NCI-H2029 (cell line): Measurements from ENCODE around the gene FCSK.

Experiments
- DNase-seq: peaks from one replicate; lab custom pipeline; 2025; lab: John Stamatoyannopoulos, UW

The FCSK gene

DNA sequence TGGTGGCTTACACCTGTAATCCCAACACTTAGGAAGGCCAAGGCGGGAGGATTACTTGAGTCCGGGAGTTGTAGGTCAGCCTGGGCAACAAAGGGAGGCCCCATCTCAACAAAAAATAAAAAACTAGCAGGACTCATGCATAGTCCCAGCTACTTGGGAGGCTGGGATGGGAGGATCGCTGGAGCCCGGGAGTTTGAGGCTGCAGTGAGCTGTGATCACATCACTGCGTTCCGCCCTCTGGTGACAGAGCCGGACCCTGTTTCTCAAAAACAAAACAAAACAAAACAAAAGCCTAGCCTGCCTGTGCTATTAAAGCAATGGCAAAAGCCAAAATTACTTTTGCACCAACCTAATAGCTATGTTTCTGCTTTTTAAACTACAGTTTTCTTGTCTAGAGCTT is 1.5 kb downstream of the FCSK start:
- no peak for DNase-seq

DNA sequence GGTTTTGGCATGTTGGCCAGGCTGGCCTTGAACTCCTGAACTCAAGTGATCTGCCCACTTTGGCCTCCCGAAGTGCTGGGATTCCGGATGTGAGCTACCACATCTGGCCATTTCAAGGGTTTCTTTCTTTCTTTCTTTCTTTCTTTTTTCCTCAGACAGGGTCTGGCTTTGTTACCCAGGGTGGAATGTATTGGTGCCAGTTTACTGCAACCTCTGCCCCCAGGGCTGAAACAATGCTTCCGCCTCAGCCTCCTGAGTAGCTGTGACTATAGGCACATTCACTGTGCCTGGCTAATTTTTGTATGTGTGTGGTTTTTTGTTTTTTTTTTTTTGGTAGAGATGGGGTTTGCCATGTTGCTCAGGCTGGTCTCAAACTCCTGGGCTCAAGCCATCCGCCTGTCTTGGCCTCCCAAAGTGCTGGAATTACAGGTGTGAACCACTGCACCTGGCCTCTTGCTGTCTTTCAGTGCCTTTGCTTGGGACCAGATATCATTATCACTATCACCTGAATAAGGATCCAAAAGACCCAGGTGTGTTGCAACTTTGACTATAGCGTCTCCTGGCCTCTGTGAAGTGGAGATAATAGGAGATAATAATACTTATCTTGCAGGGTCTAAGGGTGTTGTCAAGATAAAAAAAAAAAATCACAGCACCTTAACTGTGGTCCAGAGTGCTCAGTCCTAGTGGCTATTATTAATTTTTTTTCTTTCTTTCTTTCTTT is 3.2 kb downstream of the FCSK start:
- DNase-seq: no peak

DNA sequence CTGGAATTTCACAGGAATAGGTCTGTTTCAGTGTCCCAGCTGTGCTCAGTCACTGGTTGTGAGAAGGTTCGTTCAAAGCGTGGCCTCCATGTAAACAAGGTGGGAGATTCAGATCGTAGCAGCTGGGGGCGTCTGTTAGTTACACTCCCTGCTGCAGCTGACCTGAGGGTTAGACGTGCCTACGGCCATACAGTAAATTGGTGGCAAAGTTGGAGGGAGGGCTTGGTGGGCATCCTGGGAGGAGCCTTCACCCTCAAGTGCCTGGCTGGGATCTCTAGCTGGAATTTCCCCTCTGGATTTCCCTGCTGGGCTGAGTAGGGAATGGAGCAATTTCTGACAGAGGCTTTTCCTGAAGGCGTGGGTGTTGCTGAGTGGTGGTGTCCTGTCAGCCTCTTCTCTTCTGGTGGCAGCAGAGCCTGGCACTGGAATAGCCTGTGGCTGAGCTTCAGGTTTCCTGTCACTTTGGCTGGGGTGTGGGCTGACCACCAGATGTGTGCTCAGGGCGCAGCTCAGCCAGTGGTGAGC is 6.4 kb downstream of the FCSK start:
- DNase-seq: no peak

DNA sequence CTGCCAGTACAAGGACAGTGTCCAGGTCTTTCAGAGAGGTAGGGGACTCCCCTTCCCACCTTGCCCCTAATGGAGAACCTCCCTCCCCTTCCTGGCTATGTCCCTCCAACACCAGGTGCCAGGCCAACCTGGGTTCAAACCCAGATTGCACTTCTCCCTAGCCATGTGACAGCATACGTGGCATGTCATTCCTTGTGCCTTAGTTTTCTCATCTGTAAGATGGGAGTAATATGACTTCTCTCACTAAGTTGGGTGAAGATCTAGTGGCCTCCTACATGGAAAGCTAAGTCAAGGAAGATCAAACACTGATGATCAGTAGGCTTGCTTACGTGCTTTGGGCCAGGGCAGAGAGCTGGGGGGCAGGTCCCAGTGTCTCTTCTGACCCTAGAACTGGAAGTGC is 8.8 kb downstream of the FCSK start:
- no peak for DNase-seq

DNA sequence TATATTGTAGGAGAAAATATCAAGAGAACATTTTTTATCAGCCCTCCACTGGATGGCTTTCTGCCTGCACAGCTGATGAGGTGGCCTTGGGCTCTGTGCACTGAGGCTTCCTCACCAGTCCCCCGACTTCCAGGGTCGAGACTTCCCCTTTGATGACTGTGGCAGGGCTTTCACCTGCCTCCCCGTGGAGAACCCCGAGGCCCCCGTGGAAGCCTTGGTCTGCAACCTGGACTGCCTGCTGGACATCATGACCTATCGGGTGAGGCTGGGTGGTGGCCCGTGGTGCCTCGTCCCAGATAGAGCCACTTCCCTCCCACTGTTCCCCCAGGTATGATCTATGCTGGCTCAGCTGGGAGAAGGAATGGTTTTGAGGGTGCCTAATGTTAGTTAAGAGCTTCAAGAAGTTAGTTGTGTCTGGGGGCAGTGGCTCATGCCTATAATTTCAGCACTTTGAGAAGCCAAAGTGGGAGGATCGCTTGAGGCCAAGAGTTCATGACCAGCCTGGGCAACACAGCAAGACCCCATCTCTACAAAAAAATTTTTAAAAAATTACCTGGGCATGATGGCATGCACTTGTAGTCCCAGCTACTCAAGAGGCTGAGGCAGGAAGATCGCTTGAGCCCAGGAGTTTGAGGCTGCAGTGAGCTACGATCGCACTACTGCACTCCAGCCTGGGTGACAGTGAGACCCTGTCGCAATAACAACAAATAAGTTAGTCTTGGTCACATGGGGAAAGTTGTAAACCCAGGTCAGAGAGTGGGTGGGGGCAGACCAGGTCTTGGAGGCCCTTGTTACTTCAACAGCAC is 11.8 kb downstream of the FCSK start:
- DNase-seq: no peak

DNA sequence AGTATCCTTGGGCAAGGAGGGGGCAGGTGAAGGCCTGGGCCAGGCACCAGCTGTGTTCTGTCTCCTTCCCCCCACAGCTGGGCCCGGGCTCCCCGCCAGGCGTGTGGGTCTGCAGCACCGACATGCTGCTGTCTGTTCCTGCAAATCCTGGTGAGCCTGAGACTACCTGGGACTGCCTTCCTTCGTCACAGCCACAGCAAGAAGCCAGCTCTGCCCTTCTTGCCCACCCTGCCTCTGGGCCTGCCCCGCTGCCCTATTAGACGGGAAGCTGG is 12.3 kb downstream of the FCSK start:
- no peak for DNase-seq

DNA sequence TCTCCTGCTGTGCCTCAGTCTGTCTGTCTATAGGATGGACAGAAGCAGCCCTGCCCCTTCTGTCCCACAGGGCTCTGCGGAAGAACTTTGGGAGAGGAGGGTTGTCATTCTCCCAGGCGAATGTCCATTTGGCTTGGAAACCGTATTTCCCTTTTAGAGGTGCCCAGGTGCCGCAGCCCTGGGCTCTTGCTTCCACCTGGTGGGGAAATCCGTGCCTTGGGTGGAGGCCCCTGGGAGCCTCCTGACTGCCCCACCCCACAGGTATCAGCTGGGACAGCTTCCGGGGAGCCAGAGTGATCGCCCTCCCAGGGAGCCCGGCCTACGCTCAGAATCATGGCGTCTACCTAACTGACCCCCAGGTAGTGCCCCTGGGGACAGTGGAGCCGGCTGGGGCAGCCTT is 12.7 kb downstream of the FCSK start:
- no peak for DNase-seq

DNA sequence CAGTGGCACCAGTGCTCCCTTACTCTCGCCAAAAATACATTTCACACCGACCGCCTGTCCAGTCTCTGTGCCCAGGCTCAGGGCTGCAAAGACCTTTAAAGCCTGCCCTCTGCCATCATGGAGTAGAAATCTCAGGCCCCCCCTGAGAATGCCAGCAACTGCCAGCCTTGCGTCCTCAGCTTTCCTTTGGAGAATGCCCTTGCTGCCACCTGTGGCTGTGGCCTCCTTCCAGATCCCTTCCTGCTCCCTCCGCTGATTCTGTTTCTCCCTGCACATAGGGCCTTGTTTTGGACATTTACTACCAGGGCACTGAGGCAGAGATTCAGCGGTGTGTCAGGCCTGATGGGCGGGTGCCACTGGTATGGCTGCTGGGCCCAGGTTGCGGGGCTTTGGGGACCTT is 13.2 kb downstream of the FCSK start:
- no peak for DNase-seq

DNA sequence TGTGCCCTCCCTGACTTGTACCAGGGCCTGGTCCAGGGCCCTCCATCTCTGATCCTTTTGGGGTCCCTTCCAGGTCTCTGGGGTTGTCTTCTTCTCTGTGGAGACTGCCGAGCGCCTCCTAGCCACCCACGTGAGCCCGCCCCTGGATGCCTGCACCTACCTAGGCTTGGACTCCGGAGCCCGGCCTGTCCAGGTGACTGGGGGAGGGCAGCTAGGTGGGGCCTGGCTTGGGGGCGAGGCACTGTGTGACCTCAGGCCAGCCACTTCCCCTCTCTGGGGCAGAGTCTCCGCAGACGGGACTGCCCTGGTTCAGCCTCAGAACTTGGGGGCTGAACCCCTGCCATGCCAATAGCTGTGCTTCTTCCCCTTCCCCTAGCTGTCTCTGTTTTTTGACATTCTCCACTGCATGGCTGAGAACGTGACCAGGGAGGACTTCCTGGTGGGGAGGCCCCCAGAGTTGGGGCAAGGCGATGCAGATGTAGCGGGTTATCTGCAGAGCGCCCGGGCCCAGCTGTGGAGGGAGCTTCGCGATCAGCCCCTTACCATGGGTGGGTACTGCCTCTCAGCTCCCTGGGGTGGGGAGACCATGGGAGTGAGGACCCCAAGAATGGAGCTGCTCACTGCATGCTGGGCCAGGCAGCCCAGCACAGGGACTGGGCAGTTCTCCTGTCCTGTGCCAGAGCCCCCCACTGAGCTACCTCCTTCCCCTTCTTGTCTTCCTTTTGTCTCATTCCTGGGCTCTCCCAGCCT is 14.6 kb downstream of the FCSK start:
- no peak for DNase-seq

DNA sequence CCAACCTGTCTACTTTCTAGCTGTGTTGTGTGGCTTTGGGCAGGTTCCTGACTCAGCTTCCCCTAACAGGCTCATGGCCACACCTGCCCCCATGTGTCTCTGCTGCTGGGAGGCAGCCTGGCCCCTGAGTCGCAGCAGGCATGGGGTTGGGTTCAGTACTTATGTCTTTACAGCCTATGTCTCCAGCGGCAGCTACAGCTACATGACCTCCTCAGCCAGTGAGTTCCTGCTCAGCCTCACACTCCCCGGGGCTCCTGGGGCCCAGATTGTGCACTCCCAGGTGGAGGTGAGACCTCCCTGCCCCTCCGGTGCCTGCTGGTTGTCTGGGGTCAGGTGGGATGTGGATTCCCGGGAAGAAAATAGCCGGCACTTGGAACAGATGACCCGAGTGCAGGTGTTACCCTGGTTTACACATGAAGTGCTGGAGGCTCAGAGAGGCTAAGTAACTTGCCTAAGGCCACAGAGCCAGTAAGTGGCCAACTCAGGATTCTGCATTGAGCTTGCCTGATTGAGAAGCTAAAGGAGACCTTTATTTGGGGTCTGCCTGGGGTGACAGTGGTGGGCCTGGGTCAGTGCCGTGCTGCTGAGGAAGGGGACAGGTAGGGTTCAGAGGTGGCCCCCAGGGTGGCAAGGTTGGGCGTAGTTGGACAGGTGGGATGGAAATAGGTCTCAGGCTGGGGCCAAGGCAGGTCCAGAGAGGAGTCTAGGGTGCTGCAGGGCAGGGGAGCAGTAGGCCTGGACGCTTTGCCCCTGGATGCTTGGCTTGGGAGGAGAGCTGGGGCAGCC is 15.9 kb downstream of the FCSK start:
- DNase-seq: no peak

DNA sequence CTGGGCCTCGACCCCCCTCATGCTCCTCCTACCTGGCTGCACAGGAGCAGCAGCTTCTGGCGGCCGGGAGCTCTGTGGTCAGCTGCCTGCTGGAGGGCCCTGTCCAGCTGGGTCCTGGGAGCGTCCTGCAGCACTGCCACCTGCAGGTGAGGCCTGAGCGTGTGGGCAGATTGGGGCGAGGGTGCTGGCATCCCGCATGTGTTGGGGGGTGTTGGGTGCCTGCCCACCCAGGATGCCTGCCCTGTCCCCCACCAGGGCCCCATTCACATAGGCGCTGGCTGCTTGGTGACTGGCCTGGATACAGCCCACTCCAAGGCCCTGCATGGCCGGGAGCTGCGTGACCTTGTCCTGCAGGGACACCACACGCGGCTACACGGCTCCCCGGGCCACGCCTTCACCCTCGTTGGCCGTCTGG is 16.5 kb downstream of the FCSK start:
- DNase-seq: no peak

DNA sequence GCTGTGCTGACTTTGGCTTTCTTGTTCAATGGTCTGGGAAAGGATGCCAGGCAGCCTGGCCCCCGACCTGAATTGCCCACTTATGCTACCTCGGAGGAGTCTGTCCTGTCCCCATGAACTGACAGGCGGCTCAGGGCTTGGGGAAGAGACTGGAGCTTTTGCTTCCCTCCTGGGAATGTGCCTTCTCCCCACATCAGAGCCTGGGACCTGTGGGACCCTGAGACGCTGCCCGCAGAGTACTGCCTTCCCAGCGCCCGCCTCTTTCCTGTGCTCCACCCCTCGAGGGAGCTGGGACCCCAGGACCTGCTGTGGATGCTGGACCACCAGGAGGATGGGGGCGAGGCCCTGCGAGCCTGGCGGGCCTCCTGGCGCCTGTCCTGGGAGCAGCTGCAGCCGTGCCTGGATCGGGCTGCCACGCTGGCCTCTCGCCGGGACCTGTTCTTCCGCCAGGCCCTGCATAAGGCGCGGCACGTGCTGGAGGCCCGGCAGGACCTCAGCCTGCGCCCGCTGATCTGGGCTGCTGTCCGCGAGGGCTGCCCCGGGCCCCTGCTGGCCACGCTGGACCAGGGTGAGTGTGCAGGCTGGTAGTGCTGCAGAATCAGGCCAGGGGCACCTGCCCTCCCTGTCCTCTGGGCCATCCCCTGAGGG is 18.5 kb downstream of the FCSK start:
- DNase-seq: no peak

DNA sequence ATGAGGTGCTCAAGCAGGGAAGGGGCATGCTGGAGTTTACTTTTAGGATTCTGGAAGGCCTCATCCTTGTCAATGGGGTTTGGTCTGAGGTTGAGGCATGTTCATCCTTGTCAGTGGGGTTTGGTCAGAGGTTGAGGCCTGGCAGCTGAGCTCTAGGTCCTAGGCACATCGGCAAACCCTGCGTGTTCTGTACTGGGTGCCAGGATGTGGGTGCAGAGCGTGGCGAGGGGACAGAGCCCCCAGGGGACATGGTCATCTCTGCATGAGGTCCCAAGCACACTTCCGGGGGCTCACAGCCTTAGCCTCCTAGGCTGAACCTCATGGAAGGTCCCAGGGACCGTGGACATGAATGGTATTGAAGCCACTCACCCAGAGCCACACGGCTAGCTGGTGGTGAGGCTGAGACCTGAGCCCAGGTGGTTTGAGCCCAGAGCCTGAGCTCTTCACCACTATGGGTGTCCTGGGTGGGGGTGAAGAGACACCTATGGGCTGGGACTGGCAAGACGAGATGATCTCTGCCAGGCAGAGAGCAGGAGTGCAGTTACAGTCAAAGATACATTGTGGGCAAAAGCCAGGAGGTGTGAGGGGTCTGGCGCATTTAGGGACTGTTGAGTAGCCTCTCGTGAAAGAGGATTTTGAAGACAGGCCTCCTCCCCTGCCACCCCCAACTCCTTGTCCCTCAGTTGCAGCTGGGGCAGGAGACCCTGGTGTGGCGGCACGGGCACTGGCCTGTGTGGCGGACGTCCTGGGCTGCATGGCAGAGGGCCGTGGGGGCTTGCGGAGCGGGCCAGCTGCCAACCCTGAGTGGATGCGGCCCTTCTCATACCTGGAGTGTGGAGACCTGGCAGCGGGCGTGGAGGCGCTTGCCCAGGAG is 19.3 kb downstream of the FCSK start:
- DNase-seq: no peak

DNA sequence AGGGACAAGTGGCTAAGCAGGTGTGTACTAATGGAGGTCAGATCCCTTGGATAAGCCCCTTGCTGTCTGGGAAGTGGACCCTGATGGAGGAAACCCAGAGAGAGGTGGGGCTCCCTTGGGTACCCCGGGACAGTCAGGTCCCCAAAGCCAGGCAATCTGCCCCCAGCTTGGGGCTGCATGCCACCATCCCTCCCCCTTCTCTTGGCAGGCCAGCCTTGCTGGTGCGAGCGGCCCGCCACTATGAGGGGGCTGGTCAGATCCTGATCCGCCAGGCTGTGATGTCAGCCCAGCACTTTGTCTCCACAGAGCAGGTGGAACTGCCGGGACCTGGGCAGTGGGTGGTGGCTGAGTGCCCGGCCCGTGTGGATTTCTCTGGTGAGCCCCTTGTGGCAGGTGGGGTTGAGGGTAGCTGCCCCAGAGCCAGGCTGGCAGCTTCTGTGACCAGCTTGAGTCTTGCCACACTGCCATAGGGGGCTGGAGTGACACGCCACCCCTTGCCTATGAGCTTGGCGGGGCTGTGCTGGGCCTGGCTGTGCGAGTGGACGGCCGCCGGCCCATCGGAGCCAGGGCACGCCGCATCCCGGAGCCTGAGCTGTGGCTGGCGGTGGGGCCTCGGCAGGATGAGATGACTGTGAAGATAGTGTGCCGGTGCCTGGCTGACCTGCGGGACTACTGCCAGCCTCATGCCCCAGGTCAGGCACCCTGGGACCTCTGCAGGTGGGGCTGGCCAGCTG is 20.1 kb downstream of the FCSK start:
- no peak for DNase-seq

DNA sequence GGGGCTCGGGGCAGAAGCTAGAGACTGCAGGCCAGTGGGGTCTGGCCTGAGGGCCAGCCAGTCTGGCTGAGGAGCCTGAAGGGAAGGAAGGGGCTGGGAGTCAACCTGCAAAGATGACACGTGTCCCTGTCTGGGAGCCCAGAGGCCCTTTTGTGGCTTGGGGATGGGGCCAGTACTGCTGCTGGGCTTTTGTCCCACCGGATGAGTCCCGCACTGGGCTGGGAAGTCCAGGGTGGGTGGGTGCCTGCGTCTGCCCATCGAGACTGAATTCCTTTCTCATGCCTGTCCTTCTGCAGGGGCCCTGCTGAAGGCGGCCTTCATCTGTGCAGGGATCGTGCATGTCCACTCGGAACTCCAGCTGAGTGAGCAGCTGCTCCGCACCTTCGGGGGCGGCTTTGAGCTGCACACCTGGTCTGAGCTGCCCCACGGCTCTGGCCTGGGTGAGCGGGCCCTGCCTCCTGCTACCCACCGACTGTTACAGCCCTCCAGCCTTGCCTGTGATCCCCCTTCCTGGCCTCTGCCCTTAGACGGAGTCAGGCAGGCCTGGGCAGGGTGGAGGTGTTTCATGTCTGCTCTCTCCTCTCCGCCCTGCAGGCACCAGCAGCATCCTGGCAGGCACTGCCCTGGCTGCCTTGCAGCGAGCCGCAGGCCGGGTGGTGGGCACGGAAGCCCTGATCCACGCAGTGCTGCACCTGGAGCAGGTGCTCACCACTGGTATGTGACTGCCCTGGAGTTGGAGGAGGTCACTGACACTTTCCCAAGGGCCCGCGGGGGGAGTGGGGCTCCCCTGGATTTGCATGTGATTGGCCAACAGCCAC is 20.9 kb downstream of the FCSK start:
- DNase-seq: no peak

DNA sequence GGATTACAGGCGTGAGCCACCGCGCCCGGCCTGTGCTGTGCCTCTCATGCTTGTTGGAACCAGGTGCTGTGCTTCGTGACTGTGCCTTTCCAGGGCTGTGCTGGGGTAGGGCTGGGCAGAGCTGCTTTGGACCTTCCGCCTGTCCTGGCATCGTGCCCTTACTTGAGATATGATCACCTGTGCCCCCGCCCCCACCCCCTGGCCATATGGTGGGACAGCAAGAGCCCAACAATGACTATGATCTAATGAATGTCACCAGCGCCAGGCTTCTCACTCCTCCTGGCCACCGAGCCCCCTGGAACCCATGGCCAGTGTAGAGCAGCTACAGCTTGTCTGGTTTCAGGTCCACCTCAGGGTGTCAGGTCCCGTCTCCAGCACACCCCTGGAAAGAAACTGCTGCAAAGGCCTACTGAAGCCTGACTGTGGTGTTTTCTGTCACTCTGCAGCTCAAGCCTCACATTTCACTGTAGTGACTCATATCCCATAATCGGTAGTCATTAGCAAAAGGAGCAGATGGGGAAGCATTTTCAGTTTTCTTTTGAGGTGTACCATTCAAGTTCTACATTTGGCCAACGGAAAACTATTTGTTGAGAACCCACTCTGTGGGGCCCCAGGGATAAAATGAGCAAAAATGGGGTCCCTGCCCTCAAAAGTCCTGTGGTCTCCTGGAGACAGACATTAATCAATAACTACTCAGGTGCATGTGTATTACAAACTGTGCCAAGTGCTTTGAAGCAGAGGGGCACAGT is 22.1 kb downstream of the FCSK start:
- DNase-seq: no peak

DNA sequence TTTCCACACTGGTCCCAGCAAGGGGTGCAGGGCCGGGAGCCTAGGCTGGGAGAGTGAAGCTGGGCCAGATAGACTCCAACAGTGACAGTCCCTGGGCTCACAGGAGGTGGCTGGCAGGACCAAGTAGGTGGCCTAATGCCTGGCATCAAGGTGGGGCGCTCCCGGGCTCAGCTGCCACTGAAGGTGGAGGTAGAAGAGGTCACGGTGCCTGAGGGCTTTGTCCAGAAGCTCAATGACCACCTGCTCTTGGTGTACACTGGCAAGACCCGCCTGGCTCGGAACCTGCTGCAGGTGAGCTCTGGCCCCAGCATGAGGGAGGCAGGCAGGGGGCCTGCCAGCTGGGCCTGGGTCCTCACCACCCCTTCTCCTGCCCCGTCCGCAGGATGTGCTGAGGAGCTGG is 23.8 kb downstream of the FCSK start:
- no peak for DNase-seq

DNA sequence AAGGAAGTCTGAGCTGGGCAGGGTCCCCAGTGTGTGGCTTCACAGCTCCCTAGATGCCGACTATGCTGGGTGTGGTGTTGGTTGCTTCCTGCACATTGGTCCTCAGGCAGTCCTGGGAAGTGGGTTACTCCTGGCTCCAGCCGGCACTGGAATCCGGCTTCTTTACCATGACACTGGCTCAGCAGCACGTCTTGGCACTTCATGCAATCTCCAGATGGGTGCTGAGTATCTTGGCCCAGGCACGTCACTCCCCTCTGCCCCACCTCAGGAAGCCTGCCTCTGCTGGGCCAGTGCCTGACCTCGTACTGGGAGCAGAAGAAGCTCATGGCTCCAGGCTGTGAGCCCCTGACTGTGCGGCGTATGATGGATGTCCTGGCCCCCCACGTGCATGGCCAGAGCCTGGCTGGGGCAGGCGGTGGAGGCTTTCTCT is 24.5 kb downstream of the FCSK start:
- DNase-seq: no peak
